ENCODE measurements around the gene DHX57. TPM values are rescaled to one million over a fixed set of nuclear protein-coding genes. Genes with fewer than 3 reads are reported as not detected.

The DHX57 gene
- total RNA-seq, 1 donor from 2014 or later: 23.5 TPM

DNA sequence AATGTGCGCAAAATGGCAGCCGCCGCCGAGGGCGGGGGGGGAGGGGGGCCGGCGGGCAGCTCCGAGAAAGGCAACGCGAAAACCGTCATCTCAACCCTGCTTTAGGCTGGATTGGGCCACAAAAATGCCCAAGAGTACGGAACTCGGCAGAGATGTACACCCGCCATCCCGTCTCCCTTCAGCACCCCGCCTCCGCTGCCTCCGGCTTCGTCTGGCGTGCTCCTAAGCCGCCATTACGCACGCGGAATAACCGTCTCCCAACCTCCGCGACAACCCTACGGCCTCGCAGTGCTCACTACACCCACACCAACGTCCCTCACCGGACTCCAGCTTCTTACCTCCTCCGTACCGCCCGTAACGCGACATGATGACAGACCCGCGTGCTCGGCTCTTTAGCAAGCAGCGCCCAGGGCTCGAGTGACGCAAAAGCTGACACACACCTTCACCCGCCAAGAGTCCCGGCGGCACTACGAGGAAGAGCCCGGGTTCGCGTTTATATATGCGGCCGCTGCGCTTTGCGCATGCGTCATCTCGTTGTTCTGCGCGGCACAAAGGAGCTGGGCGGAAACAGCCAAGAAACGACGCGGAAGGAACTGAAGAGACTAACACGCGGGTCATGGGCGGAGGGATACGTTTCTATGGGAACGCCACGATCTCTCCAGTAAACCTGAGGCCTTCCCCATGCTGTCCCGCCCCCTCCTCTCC lies 124.7 kb downstream of the DHX57 start, which contains the start of gene SRSF7:
Gene SRSF7, minus strand, starts transcription at position 471 of the 705 bp plus-strand sequence. Its CDS starts 105 bp downstream, at position 366.
- DNase-seq (ENCODE audit: low read depth, low spot score): peak; percentile 98

DNA sequence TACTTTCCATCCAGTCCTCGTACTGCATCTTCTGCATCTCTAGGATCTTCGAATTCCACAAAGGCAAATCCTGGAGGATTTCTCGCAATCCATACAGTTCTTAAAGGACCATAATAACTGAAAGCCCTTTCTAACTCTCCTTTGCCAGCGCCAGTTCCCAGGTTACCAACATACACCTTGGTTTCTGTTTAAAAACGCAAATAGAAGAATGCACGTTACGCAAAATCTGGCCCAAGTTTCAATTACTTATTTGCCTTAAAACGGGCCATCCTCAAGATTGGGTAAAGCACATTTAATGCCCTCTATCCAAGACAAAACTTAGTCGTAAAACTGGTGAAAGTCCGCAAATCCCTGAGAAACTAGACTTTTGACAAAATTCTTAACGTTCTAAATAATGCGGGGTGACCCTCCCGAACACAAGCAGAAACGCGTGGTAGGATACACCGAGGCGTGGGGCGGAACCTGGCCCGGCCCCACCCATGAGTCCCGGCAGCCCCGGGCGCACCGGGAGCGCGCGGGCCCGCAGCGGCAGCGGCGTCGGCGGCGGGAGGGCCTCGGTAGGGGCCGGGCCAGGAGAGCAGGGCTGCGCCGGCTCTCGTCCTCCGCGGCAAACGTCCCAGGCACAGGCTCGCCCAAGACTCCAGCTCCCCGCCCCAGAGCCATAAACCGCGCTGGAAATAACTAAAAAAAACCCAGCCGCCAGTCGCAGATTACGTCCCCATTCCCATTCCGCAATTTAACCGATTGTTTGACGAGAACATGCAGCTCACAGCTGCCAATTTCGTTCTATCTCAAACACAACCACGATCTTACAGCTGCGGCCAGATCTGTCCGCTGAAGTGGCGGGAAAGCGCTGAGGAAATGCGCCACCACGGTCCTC lies 125.5 kb downstream of the DHX57 start:
- DNase-seq (ENCODE audit: low read depth, low spot score): no peak

DNA sequence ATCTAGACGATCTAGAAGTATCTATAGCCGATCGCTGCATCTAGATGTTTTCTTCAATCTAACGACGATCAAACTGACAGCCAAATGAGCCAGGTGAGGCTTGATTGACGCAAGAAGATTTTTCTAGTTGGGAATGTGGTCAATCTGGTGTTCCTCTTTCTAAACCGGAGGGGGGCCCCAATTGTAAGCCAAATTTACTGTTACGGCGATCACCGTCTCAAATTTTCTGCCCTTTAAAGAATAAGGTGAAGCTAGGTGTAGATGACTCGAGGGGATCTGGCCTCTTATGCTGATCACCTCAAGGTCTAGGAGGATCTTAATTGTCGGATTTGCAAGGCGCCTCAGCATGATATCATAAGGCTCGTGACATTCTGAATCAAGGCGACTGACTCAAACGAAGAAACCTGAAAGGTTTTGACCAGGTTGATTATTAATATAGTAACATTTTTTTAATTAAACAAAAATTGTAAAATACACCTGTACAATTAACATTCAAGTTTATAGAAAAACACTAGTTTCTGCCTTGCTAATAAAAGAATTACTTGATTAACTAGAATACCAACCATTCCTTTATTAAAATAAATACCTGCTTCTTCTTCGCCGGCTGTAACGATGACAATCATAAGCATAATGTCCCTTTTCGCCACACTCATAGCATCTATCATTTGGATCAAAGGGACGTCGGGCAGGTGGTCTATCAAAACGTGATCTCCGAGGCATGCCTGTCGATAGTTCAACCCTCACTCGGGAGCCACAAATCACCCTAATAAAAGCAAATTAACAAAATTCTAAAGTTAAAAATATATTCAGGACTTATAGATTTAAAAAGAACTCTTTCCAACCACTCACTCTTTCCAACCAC lies 126.6 kb downstream of the DHX57 start:
- DNase-seq (ENCODE audit: low read depth, low spot score): no peak

DNA sequence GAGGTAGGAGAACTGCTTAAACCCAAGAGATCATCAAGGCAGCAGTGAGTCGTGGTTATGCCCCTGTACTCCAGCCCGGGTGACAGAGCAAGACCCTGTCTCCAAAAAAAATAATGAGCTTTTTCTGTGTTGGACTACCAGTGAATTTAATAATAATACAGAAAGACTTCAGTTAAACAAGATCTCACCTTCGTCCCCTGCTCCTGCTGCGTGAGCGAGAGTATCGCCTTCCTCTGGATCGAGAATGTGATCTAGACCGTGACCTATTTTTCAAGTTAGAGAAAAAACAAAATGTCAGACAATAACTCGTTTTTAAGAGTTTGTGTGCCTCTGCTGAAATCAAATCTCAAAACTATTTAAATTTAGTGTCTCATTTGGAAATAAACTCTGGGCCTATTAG lies 127.3 kb downstream of the DHX57 start:
- no peak for DNase-seq (ENCODE audit: low read depth, low spot score)

DNA sequence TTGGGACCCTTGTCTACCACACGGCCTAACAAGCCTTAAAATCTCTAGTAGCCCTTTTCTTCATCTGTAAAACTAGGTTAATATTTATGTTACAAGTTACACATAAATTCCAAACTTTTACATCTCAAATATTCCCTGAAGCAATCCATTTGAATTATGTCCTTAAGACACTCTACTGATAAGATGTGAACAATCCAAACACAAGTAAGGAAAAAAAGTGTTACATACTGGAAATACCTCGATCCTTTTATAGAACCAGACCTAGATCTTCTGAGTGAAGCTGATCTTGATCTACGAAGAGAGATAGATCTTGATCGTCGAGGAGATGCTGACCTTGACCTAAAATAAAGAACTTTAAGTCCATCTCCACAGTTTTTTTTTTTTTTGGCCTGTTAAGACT lies 127.9 kb downstream of the DHX57 start:
- no peak for DNase-seq (ENCODE audit: low read depth, low spot score)

Other genes starting within 250 kb of the DHX57 start
- gene GALM, start 209.8 kb downstream of the DHX57 start, total RNA-seq: 3.5 and 11.2 TPM in 2 replicates
- gene SRSF7, start 124.6 kb downstream of the DHX57 start, total RNA-seq: 181 and 248 TPM in 2 replicates
- gene GEMIN6, start 97.7 kb downstream of the DHX57 start, total RNA-seq: 9.0 and 19.2 TPM in 2 replicates
- 14.0 and 14.6 TPM in 2 replicates for gene MORN2, start within 50 bp of the DHX57 start, total RNA-seq
- gene ARHGEF33, start 13.9 kb upstream of the DHX57 start, total RNA-seq: 0.07 and 0.11 TPM in 2 replicates
- 13.3 and 18.6 TPM in 2 replicates for gene SOS1, start 245.1 kb upstream of the DHX57 start, total RNA-seq